ENCODE measurements around the gene RNF182.

DNA sequence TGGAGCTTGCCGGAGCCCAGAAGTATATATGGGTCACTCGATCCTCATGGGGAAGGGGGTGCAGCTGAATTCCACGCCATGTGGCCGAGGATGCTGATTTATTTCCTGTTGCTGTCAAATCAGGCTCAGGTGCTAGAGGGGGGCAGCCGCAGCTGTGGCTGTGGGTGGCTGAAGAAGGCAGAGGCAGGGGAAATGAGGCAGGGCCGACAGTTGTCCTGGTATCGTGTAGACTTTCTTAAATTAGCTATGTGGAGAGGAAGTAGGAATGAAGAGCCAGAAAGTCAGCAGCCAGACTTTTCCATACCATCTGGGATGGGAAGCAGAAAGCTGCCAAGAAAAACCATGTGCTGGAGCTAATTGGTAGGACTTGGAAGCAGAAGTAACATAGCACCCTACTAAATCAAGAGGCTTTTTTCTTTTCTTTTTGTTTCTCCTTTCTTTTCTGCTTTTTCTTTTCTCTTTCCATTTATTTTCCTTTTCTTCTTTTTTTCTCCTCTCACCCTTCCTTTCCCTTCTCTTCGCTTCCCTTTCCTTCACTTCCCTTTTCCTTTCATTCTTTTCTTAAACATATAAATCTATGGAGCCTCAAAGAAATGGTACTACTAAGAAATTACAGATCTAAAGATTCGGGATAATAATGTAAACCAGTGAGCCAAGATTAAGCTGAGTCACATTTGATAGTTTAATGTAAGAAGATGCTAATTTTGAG, 102.2 kb downstream of the RNF182 start:
- TF ChIP-seq, protein P1, sequence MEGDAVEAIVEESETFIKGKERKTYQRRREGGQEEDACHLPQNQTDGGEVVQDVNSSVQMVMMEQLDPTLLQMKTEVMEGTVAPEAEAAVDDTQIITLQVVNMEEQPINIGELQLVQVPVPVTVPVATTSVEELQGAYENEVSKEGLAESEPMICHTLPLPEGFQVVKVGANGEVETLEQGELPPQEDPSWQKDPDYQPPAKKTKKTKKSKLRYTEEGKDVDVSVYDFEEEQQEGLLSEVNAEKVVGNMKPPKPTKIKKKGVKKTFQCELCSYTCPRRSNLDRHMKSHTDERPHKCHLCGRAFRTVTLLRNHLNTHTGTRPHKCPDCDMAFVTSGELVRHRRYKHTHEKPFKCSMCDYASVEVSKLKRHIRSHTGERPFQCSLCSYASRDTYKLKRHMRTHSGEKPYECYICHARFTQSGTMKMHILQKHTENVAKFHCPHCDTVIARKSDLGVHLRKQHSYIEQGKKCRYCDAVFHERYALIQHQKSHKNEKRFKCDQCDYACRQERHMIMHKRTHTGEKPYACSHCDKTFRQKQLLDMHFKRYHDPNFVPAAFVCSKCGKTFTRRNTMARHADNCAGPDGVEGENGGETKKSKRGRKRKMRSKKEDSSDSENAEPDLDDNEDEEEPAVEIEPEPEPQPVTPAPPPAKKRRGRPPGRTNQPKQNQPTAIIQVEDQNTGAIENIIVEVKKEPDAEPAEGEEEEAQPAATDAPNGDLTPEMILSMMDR (IDR thresholded peaks at IDR 0.05), result no peak
- TF ChIP-seq POLR2A (IDR thresholded peaks at IDR 0.05) (no peak), POLR2AphosphoS5 (IDR thresholded peaks at IDR 0.05) (no peak)
